NCI-H1436 treated with DMSO at 0.1 percent for 48 hours (cell line): ENCODE results near the gene NUDT8.

Experiments used
- DNase-seq: peaks from one replicate; lab custom pipeline; 2025; lab: John Stamatoyannopoulos, UW

NUDT8 gene, protein sequence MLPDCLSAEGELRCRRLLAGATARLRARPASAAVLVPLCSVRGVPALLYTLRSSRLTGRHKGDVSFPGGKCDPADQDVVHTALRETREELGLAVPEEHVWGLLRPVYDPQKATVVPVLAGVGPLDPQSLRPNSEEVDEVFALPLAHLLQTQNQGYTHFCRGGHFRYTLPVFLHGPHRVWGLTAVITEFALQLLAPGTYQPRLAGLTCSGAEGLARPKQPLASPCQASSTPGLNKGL

DNA sequence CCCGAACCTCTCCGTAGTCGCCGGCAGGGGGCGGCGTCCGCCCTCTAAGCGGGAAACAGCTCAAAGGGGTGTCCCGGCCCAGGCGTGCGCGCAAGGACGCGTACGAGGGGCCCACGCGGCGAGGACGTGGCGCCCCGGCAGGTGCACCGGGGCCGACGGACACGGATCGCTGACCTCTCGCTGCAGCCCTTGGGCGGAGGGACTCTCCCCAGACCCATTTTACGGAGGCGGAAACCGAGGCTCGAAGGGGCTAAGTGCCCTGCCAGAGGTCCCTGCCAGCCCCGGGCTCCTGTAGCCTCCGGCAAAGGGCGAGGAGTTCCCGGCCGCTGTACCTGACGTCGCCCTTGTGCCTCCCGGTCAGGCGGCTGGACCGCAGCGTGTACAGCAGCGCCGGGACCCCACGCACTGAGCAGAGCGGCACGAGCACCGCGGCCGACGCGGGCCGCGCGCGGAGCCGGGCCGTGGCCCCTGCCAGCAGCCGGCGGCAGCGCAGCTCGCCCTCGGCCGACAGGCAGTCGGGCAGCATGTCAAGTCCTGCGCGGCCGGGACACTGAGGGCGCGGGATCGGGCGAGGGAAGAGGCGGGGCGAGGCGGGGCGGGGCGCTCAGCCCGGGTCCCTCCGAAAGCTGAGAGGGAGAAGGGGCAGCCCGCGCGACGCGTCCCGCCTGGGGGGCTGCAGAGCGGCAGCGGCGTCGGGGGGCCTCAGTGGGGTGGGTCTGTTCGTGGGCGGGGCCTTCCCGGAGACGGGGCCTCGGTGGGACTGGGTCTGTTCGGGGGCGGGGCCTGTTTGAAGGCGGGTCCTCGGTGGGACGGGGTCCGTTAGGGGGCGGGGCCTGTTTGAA is at the start of gene NUDT8:
TSS of gene NUDT8 (minus strand) at position 552 of the 842 bp plus-strand sequence. CDS start at position 526, 26 bp downstream.
- DNase-seq, result peak; percentile 40

DNA sequence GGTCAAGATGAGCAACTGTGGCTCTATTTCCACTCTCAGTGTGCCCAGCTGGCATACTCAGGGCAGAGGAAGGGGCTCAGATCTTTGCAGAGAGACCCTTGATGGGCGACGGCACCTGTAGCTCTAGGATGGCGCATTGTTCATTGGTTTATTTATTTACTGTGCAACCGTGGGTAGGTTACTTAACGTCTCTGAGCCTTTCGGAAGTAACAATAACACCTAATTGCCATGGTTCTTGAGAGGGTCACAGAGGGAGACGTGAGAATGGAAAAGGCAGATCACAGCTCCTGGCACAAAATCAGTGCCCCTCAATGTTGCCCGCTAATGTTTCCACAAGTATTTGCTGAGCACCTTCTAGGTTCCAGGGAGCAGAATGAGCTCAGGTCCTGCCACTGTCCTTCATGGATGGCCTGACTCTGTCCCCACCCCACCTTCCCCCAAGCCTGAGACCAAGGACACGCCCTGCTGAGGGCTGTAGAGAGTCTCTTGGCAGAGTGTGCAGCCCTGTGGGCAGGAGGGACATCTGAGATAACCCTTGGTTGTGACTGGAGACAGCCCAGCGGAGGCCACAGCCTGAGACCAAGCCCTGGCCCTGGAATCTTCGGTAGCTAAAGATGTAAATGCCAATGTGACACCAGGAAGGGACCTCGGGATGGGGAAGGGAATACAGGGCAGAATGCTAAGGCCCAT is 45.5 kb upstream of the NUDT8 start:
- no peak for DNase-seq

DNA sequence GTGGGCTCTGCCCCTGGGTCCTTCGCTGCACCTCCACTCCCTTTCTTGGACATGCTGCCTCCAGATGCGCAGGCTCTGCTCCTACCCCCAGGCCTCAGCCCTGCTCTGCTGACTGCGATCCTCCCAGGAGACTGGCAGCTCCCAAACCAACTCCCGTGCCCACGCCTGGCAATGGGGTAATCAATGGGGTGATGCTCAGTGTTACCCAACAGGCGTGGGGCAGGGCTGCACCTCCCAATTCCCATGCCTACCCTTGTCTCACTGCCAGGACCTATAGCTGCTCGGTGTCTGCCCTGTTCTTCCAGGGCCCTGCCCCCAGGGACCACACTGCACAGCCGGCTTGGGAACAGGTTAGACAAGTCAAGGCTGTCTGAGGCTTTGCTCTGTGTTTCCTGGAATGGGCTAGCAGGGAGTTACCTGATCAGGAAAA is 44.7 kb upstream of the NUDT8 start, which contains the start of gene ALDH3B2:
TSS of gene ALDH3B2 (minus strand) at position 182 of the 430 bp plus-strand sequence. CDS start 7,688 bp downstream, outside the sequence.
- DNase-seq, result no peak

DNA sequence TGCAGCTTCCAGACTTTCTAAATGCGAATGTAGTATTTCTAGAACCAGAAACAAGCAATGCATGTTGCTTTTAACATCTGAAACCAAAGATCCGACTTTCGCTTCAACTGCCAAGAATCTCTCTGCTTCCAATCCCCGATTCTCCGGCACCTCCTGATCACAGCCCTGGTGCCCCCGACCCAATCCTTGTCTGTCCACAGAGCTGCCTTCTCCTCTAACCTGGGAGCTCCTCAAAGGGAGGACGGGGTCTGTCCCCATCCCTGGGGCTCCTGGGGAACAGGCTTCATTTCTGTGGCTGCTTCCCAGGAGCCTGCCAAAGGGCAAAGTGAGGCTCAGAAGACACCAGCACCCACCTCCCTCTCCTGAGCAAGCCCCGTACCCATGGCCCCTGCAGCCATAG is 44.2 kb upstream of the NUDT8 start:
- DNase-seq, result no peak

DNA sequence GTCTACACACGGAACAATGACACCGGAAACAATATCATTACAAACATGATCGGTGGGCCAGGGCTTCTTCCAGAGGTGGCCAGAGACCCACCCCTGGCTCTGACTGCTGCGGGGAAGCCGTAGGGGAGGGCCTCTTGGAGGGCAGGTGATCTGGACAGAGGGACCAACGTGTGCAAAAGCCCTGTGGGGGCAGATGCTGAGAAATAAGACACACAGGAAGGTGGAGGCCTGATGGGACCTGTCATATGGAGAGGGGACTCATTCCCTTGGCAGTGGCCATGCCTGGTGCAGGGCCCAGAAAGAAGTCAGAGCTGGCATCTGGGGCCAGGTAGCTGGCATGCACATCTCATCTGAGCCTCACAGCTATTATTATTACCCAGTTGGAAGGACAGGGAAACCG is 43.6 kb upstream of the NUDT8 start:
- DNase-seq, result no peak

DNA sequence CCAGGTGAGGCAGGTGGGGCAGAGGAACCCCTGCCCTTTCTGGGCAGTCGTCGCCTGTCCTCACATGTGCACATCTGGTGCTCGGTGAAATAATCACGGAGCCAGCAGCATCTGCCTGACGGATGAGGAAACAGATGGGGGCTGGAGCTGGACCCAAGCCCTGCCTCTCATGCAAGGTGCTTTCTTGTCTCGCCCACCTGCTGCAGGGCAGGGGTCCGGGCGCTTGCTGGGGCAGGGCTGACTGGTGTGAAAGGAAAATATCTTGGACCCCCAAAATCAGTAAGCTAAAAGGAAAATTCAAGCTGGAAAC is 41.4 kb upstream of the NUDT8 start:
- no peak for DNase-seq

DNA sequence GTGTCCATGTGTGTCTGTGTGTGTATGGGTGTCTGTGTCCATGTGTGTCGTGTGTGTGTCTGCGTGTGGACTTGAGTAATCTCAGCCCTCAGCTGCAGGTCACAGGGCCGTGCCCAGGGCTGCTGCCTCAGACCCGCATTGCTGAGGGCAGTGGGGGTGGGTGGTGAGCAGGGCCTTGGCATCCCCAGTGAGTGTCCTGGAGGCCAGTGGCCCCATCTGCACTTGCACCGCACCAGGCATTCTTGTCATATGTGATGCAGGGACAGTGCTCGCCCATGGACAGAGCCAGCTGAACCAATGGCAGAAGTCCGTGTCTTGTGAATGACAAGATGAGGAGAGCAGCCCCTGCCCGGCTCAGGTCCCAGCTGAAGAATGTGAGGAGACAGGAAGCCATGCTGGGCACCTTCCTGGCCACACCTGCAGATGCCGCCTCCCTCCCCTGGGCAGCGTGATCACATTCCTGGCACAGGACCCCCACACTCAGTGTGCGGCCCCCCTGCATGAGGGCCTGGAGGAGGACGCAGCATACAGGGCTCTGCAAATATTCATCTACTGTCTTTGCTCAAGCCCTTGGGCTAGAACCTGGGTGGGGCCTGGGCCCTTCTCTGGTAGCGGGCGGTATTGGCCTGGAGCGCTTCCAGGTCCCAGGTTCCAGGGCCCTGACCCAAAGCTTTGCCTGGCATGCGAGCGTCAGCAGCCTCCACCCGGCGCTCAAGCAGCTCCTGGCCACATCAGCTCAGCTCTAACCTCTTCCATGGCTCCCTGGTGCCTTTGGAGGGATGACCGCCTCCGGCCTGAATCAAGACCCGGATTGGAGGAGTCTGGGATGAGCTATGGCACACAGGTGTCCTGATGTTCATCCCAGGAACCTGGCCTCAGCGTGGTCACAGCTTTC is 40.8 kb upstream of the NUDT8 start:
- no peak for DNase-seq

DNA sequence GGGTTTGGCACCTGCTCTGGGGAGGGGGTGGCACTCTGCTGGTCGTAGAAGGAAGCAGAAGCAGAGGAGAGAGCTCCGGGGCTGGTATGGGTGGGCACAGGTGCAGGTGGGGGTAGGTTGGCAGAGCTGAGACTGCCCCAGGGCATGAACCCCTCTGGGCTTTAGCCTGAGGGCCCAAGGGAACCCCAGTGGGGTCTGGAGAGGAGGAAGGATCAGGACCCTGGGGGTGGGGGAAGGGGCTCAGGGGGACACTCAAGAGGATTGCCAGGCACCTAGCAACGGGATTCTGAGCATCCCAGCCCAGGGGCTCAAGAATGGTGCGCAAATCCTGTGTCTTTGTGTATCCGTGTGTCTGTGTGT is 38.4 kb upstream of the NUDT8 start:
- DNase-seq, result no peak

DNA sequence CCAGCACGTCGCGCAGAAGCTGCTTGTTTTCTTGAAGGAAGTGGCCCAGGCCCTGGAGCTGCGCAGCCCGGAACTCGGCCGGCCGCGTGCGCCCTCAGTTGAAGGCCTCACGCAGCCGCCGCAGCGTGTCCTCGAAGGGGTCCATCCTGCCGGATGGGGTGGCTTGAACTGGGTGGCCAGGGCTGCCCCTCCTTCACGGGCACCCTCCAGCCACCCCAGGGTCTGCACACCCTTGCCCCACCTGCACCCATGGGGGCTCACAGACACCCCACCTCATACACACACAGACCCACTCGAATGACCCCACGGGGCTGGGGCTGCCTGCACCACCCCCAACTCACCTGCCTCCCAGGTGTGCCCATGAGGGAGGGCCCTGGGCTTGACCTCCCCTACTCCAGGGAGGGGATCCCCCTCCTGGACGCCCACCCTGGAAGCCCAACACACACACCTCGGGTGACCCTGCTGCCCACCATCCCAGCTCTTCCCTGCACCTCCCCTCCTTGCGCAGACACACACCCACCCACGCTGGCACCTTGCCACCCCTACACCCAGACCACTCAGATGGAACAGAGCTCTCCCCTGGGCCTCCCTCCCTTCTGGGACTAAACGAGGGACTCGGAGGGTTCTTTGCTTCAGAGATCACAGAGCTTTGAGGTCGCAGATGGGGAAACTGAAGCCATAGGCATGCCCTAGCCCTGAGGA is 37.9 kb upstream of the NUDT8 start:
- no peak for DNase-seq

DNA sequence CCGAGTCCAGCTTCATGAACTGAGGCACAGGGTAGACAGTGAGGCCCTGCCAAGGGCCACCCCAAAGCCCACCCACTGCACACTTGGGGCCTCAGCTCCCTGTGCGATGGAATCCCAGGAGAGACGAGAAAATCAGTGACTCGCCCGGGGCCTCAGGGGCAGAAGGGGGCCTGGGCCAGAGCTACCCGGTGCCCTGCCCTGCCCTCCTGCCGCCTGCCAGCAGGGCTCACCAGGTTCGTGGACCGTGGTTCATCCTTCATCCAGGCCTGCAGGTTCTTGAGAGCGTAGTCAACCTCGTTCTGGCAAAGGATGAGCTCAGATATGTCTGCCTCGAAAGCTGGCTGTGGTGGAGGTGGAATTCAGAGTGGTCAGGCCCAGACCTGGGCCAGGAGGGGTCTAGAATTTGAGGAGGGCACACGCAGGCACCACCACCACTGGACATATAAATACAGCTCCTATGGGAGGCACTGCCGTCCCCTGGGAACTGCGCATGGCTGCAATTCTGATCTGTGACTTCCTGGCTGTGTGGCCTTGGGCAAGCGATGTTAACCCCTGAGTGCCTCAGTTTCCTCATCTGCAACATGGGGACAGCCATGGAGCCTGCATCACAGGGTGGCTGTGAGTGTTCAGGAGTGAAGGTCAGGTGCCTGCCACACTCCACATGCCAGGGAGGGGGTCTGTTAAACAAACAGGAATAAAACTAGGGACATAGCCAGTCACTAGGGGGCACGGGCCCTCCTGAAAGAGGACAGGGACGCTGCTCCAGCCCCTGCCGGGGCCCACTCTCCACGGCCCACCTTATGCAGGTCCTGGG is 37.1 kb upstream of the NUDT8 start:
- no peak for DNase-seq

DNA sequence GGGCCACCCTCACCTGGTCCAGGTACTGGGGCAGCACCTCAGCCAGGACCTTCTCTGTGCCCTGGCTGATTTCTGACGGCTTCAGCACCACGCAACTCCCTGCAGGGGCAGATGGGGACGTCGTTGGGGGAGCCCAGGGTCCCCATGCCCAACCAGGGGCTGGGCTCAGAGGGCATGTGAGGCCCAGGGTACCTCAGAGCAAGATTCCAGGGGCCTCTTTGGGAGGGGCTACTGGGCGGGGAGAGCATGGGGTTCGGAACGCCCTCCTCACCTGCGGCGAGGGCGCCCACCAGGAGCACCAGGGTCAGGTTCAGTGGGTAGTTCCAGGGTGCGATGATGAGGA is 36.5 kb upstream of the NUDT8 start:
- DNase-seq, result no peak

DNA sequence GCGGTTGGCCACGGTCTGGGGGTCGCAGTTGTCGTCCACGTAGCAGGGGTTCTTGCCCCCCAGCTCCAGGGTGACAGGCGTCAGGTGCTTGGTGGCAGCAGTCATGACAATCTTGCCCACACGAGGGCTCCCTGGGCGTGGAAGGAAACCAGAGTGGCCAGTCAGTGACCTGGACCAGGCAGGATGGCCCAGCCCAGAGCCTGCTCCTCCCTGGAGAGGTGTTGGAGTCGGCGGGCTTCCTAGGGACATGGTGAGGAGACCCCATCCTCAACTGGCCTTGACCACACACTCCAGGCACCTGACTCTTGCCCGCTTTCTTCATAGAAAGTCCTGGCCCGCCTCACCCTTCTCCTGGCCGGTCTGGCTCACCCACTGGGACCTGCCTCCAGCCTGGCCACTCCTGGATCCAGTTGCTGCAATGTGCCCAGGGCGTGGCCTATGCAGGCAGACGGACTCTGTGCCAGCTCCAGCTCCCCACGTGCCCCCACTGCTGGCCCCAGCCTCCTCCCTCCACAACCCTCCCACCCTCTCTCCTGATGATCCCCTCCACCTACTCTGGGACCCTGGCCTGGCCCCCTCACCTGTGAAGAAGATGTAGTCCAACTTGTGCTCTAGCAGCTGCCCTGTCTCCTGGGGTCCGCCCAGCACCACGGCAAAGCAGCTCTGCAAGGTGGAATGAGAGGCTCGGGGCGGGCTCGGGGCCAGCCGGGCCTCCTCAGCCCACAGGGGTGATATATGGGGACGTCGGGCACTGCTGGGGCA is 36.0 kb upstream of the NUDT8 start:
- DNase-seq, result no peak

DNA sequence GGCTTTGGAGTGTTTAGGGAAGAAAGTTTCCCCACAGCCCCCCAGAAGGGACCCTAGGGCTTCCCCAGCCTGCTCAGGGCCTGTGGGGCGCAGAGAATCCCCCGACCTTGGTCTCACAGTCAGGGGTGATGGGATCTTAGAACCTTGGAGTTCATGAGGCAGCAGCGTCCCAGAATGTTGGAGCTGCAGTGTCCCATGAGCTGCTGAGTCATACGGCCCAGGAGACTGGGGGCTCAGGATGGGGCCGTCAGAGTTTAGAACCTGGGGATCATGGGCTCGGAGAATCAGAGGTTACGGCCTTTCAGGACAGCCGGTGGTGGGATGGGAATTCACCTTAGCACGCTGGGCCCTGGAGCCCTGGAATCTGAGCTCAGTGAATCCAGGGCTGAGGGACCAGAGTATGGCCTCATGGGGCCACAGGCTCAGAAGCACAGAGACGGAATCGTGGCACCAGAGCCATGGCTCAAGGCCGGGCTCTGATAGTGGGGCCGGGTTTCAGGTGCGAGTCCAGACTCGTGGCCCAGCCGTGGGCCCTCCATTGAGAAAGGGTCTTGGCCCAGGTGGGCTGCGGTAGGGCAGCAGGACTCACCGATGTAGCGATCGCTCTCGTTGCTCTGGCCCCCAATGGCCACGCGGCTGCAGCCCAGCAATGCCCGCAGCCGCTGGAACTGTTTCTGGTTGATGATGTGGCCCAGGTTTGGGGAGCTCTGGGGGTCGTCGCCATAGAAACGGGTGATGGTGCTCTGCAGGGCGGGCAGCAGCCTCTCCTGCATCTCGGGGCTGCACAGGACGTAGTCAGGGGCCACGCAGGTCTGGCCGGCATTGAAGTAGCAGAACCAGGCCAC is 35.2 kb upstream of the NUDT8 start:
- DNase-seq, result no peak

DNA sequence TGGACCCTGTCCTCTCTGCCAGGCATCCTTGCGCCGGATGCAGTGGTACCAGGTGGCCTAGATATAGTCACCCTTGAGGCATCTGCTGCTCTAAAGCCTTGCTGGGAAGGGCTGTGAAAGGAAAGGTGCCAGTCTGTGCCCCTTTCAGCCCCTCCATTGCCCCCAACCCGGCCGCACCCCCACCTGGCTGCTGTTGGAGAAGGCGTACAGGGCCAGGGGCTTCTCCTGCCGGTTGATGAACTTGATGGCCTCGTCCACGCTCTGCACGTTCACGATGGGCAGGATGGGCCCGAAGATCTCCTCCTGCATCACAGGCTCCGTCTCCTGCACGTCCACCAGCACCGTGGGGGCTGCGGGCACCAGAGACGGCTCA is 34.5 kb upstream of the NUDT8 start:
- DNase-seq, result no peak

DNA sequence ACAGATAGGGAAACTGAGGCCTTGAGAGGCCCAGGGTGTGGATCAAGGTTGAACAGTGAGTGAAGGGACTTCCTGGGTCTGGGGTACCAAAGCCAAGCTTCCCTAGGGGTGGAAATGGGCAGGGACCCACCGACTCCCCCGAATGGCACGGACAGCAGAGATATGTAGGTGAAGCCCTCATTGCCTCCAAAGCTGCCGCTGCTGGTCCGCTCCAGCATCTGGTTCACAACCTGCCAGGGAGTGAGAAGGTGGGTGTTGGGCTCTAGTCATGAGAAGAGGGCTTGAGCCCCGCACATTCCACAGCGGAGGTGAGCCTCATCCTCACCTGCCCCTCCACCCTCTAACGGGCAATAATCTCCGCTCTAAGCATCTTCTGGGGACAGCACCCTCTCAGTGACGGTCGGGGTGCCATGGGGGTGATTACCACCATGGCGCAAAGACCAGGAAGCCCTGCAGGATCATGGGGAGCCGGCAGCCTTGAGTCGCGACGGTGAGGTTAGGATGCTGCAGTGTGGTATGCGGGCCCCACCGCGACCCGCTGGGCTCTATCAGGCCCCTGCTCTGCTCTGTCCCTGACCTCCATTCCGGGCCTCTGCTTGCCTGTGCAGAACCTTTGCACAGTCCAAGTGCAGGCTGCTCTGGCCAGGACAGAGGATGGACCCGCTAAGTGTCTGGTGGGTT is 33.9 kb upstream of the NUDT8 start:
- DNase-seq, result no peak

DNA sequence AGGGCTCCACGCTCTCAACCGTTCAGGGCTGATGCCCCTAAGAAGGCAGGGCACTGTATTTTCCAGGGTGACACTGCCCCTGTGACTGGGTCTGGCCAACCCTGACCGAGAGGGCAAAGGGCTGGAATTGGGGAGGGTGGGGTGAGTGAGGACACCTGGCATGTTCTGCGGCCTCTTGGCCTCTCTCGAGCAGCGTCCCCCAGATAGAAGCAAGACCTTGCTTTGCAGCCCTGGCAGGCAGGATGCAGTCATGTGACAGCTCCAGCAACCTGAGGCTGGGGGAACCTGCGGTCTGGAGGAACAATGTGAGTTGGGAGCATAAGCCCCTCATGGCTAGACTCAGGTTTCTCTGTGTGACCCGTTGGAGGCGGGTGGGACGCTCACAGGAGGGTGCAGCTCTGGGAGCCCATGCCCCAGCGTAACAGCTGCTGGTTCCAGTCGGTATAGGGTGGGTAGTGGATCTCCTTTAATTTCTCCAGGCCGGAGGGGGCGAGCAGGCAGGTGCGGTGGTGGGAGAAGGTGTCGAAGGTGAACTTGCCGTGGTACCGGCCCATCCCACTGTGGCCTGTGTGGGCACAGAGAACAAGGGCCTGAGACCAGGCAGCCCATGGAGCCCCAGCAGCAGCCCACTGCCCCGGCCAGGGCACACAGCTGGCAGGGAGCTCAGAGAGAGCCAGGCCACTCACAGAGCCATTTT is 33.2 kb upstream of the NUDT8 start:
- no peak for DNase-seq

DNA sequence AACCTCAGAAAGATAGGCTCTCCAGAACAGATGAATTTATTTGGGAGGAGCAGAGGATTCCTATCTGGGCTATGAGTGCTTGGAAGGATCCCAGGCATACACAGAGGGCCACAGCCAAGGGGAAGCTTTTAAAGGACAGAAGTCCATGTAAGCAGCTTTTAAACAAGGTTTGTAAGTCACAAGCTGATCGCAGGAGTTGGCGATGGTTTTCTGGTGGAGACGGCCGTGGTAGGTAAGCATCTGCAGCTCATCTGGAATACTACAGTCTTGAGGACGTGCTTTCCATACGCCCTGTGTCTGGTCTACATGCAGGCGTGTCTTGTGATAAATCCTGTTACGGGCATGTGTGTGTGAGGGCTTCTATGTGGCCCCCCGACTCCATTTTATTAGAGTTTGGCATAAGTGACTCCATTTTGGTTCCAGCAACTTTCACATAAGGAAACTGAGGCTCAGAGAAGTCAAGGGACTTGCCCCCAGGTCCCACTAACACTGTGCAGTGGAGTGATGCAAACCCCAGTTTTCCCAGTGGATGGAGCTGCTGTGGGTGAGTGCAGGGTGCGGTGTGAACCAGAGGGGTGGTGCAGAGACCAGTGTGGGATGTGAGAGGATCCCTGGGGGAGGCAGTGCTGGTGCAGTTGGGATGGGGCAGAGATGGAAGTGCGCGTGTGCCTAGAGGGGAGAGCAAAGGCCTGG is 32.6 kb upstream of the NUDT8 start:
- DNase-seq, result no peak
